IMR-90 (cell line): Measurements from ENCODE around the gene SYNPO2. TPM values are rescaled to one million over a fixed set of nuclear protein-coding genes. Genes with fewer than 3 reads are reported as not detected.
A peak's percentile ranks its signal among the peaks of the same experiment; 100 is the strongest.

Experiments
- ATAC-seq: fragments of 200-7000 bp; cut with Tn5 transposase; 2 replicates; pipeline ENCODE4 v1.9.1; 2020; ENCODE audit warnings: low read depth, mild to moderate bottlenecking, moderate library complexity
- BruUV-seq: library from RNA; stranded (reverse); fragments of 400-500 nt; replicated peaks from 2 replicates; lab custom pipeline; 2021; lab: Mats Ljungman, UMichigan
- CTCF ChIA-PET: fragments of 300-600 bp; formaldehyde crosslinking; extraction: SDS; loops from one replicate; lab custom pipeline; 2021; ENCODE audit warnings: antibody characterized with exemption; lab: Yijun Ruan, JAX
- POLR2A ChIA-PET: fragments of 300-600 bp; sonication (Branson Sonifier 250); formaldehyde crosslinking; loops from one replicate; lab custom pipeline; 2022; ENCODE audit warnings: antibody characterized with exemption; ENCODE audit not compliant: unreplicated experiment; lab: Charles Lee
- DNase-seq: peaks from one replicate; pipeline ENCODE4 v3.0.0; 2013
- H2AFZ ChIP-seq: replicated peaks from 2 replicates; pipeline ENCODE3; 2013; ENCODE audit warnings: low read length, mild to moderate bottlenecking; ENCODE audit not compliant: poor library complexity
- H2AK5ac ChIP-seq: 2 replicates; pipeline ENCODE4 v1.6.1; 2013; ENCODE audit warnings: low read depth, low read length, inconsistent platforms
- H2AK9ac ChIP-seq: replicated peaks from 2 replicates; pipeline ENCODE3; 2013; ENCODE audit warnings: mild to moderate bottlenecking, low read depth, low read length, moderate library complexity; ENCODE audit not compliant: poor library complexity
- H2BK120ac ChIP-seq: 2 replicates; pipeline ENCODE4 v1.6.1; 2013; ENCODE audit warnings: low read depth, low read length, inconsistent platforms
- H2BK15ac ChIP-seq: 3 replicates; pipeline ENCODE4 v1.6.1; 2013; ENCODE audit warnings: low read depth, low read length, inconsistent platforms
- H2BK20ac ChIP-seq: 2 replicates; pipeline ENCODE4 v1.6.1; 2013; ENCODE audit warnings: low read depth, mild to moderate bottlenecking, inconsistent platforms, low read length, moderate library complexity
- H2BK5ac ChIP-seq: 2 replicates; pipeline ENCODE4 v1.6.1; 2013; ENCODE audit warnings: mild to moderate bottlenecking, low read depth, low read length, inconsistent platforms; ENCODE audit not compliant: poor library complexity, severe bottlenecking
- H3K14ac ChIP-seq: replicated peaks from 2 replicates; pipeline ENCODE4 v1.6.1; 2013; ENCODE audit warnings: low read depth, low read length, inconsistent platforms
- H3K18ac ChIP-seq: 2 replicates; pipeline ENCODE4 v1.6.1; 2013; ENCODE audit warnings: low read depth, low read length, control low read depth
- H3K23ac ChIP-seq: 2 replicates; pipeline ENCODE4 v1.6.1; 2013; ENCODE audit warnings: low read depth, low read length, inconsistent platforms
- H3K27ac ChIP-seq: 2 replicates; pipeline ENCODE4 v1.5.1; 2013; ENCODE audit warnings: mild to moderate bottlenecking, control low read depth, low read length; ENCODE audit not compliant: insufficient read depth
- H3K27me3 ChIP-seq: 2 replicates; pipeline ENCODE4 v1.6.1; 2013; ENCODE audit warnings: low read length; ENCODE audit not compliant: control insufficient read depth, insufficient read depth
- H3K36me3 ChIP-seq: 2 replicates; pipeline ENCODE4 v1.6.1; 2013; ENCODE audit warnings: low read length, mixed read lengths; ENCODE audit not compliant: control insufficient read depth, insufficient read depth
- H3K4ac ChIP-seq: 2 replicates; pipeline ENCODE4 v1.6.1; 2013; ENCODE audit warnings: low read depth, low read length, inconsistent platforms
- H3K4me1 ChIP-seq: 2 replicates; pipeline ENCODE4 v1.6.1; 2013; ENCODE audit warnings: low read length, mixed read lengths; ENCODE audit not compliant: control insufficient read depth, insufficient read depth
- H3K4me2 ChIP-seq: 2 replicates; pipeline ENCODE4 v1.6.1; 2013; ENCODE audit warnings: low read depth, mild to moderate bottlenecking, control low read depth, low read length, moderate library complexity
- H3K4me3 ChIP-seq: 2 replicates; pipeline ENCODE4 v1.5.1; 2013; ENCODE audit warnings: low read depth, mild to moderate bottlenecking, control low read depth, low read length, moderate library complexity; ENCODE audit not compliant: insufficient read depth
- H3K56ac ChIP-seq: 2 replicates; pipeline ENCODE4 v1.6.1; 2013; ENCODE audit warnings: low read length, inconsistent platforms; ENCODE audit not compliant: insufficient read depth; ENCODE audit errors: extremely low read depth
- H3K79me1 ChIP-seq, 2 experiments: 2 replicates each; pipeline ENCODE4 v1.6.1; 2013; ENCODE audit warnings: low read length in 2 of 2, inconsistent platforms in 1 of 2, low read depth in 1 of 2
- H3K9ac ChIP-seq: 2 replicates; pipeline ENCODE4 v1.6.1; 2013; ENCODE audit warnings: low read depth, low read length, control low read depth
- H3K9me1 ChIP-seq: 2 replicates; pipeline ENCODE4 v1.6.1; 2013; ENCODE audit warnings: low read length, inconsistent platforms; ENCODE audit not compliant: insufficient read depth
- H3K9me3 ChIP-seq: 2 replicates; pipeline ENCODE4 v1.6.1; 2013; ENCODE audit warnings: low read length; ENCODE audit not compliant: control insufficient read depth, insufficient read depth
- H4K20me1 ChIP-seq: 2 replicates; pipeline ENCODE4 v1.6.1; 2013; ENCODE audit warnings: low read length, inconsistent platforms; ENCODE audit not compliant: insufficient read depth
- H4K5ac ChIP-seq: 2 replicates; pipeline ENCODE4 v1.6.1; 2013; ENCODE audit warnings: mild to moderate bottlenecking, low read depth, low read length, control low read depth
- H4K8ac ChIP-seq, 2 experiments: 2 replicates each; pipeline ENCODE4 v1.6.1; 2013; ENCODE audit warnings: low read depth in 2 of 2, low read length in 2 of 2, control low read depth in 1 of 2, inconsistent platforms in 1 of 2
- H4K91ac ChIP-seq: 2 replicates; pipeline ENCODE4 v1.6.1; 2013; ENCODE audit warnings: low read depth, low read length, inconsistent platforms; ENCODE audit not compliant: insufficient read depth
- BHLHE40 ChIP-seq: fragments of 150-350 bp; IDR thresholded peaks from 2 replicates; pipeline ENCODE4 v1.6.1; 2016; ENCODE audit warnings: mild to moderate bottlenecking, low read depth, low read length
- CEBPB ChIP-seq: IDR thresholded peaks from 2 replicates; pipeline ENCODE4 v1.6.1; 2012; ENCODE audit warnings: low read depth, low read length, improper control_type of control experiment
- CHD1 ChIP-seq: IDR thresholded peaks from 2 replicates; pipeline ENCODE4 v1.6.1; 2012; ENCODE audit warnings: low read depth, low read length, improper control_type of control experiment
- CTCF ChIP-seq: conservative IDR thresholded peaks from 2 replicates; pipeline ENCODE4 v1.5.1; 2012; ENCODE audit warnings: mild to moderate bottlenecking, low read depth, low read length, improper control_type of control experiment
- ELK1 ChIP-seq: fragments of 150-350 bp; IDR thresholded peaks from 2 replicates; pipeline ENCODE4 v1.6.1; 2016; ENCODE audit warnings: low read depth, mild to moderate bottlenecking, low read length, moderate library complexity, borderline replicate concordance
- FOS ChIP-seq: fragments of 150-350 bp; IDR thresholded peaks from 2 replicates; pipeline ENCODE4 v1.6.1; 2016; ENCODE audit warnings: low read depth, low read length
- MAFK ChIP-seq: IDR thresholded peaks from 2 replicates; pipeline ENCODE4 v1.6.1; 2012; ENCODE audit warnings: low read depth, low read length, improper control_type of control experiment
- MAZ ChIP-seq: IDR thresholded peaks from 2 replicates; pipeline ENCODE4 v1.6.1; 2012; ENCODE audit warnings: low read depth, mild to moderate bottlenecking, low read length, improper control_type of control experiment, moderate library complexity, borderline replicate concordance
- MXI1 ChIP-seq: IDR thresholded peaks from 2 replicates; pipeline ENCODE4 v1.6.1; 2012; ENCODE audit warnings: low read depth, mild to moderate bottlenecking, low read length, moderate library complexity, borderline replicate concordance
- NFE2L2 ChIP-seq: fragments of 150-350 bp; IDR thresholded peaks from 2 replicates; pipeline ENCODE4 v1.6.1; 2016; ENCODE audit warnings: low read depth, mild to moderate bottlenecking, low read length
- POLR2A ChIP-seq: IDR thresholded peaks from 2 replicates; pipeline ENCODE4 v1.6.1; 2012; ENCODE audit warnings: mild to moderate bottlenecking, low read depth, low read length
- RAD21 ChIP-seq: IDR thresholded peaks from 2 replicates; pipeline ENCODE4 v1.6.1; 2012; ENCODE audit warnings: low read length, improper control_type of control experiment
- SMC3 ChIP-seq: fragments of 150-350 bp; IDR thresholded peaks from 2 replicates; pipeline ENCODE4 v1.6.1; 2016; ENCODE audit warnings: low read depth, mild to moderate bottlenecking, antibody characterized with exemption, low read length, moderate library complexity
- USF2 ChIP-seq: fragments of 150-350 bp; IDR thresholded peaks from 2 replicates; pipeline ENCODE4 v1.6.1; 2017; ENCODE audit warnings: mild to moderate bottlenecking, antibody characterized with exemption, low read length, low read depth
- WGBS, 2 experiments: methylation state at CpG; one replicate each; pipeline versions ENCODE4 v1.1.5 to v1.1.7; 2013; ENCODE audit warnings: missing lambda C conversion rate in 2 of 2; ENCODE audit not compliant: insufficient read length in 1 of 2; ENCODE audit errors: extremely low coverage in 2 of 2; 5-methylcytosine and 5-hydroxymethylcytosine counted together
- dilution Hi-C: fragments of 300-500 bp; cut with HindIII; formaldehyde crosslinking; loops from one replicate; pipeline ENCODE4 v1.14.3; 2018; ENCODE audit warnings: low sequenced_read_pairs; ENCODE audit not compliant: unreplicated experiment
- in situ Hi-C: fragments of 300-500 bp; cut with MboI; formaldehyde crosslinking; loops from 3 replicates; pipeline ENCODE4 v1.14.3; 2019; ENCODE audit warnings: low sequenced_read_pairs, inconsistent platforms, mixed read lengths
- intact Hi-C: fragments of 100-400 bp; cut with micrococcal nuclease; formaldehyde crosslinking; loops from 2 replicates; pipeline ENCODE4 v1.10.0; 2022
- polyA plus RNA-seq, 3 experiments: library from polyadenylated mRNA; depleted of rRNA; stranded (reverse); fragments of >200 nt; gene quantifications; 2 replicates each; pipeline ENCODE4 v1.2.3, GENCODE V29; 2012; ENCODE audit warnings: low replicate concordance in 1 of 3
- total RNA-seq: library from RNA; depleted of rRNA; stranded (reverse); fragments of >200 nt; gene quantifications from 2 replicates; pipeline ENCODE4 v1.2.3, GENCODE V29; 2012

SYNPO2 gene
- total and polyA plus RNA-seq, 2 of the 4 experiments (the other 2 are of a cell fraction): 0.99 to 1.8 TPM

- Histone ChIP-seq H3K4me3 (no peak overlapping the region), H3K9me3 (no peaks in the 10 kb centered on the region), H2BK20ac (0 out of 2 replicates have a peak overlapping the region, but pooled peaks have one; percentile 47), H3K14ac (no peak overlapping the region), H4K8ac (no peak overlapping the region), H2AK5ac (peak overlapping the region; percentile 75), H3K9ac (no peak overlapping the region), H3K4me2 (no peak overlapping the region), H3K79me1 (no peaks in the 10 kb centered on the region), H3K9me1 (no peaks in the 10 kb centered on the region), H2BK5ac (no peak overlapping the region), H3K27me3 (no peaks in the 10 kb centered on the region), H4K91ac (peak overlapping the region; percentile 1; the same call in 1 of the 2 replicates), H4K20me1 (no peaks in the 10 kb centered on the region), H2BK15ac (peak overlapping the region; percentile 15; the same call in 1 of the 3 replicates), H3K4me1 (peaks cover 3% of the 10 kb centered on the region; the same call in 1 of the 2 replicates), H2AFZ (peak overlapping the region; percentile 33), H3K27ac (no peak overlapping the region), H4K5ac (peak overlapping the region; percentile 40), H2BK120ac (no peak overlapping the region; the same call in 1 of the 2 replicates), H3K18ac (peak overlapping the region; percentile 42), H3K23ac (no peak overlapping the region), H3K56ac (no peak overlapping the region), H3K4ac (no peak overlapping the region), H3K36me3 (no peaks in the 10 kb centered on the region), H2AK9ac (no peak overlapping the region)
- intact Hi-C loops (no loop called here), in situ Hi-C loops (no loop called here), dilution Hi-C loops (no loop called here)
- CTCF ChIA-PET: no interaction called here
- 40% methylated on average over 1 of the region's 7 CpGs; no CpG with 5 or more reads in 1 of the 2 experiments for WGBS, 2 experiments
- no peak for ATAC-seq
- no peak for DNase-seq
- TF ChIP-seq MAFK (no peak), CHD1 (no peak), MXI1 (no peak), POLR2A (no peak), NFE2L2 (no peak), SMC3 (no peak), BHLHE40 (no peak), CEBPB (no peak), FOS (no peak), USF2 (no peak), MAZ (no peak), ELK1 (no peak), CTCF (no peak), RAD21 (no peak)
- BruUV-seq: no TSS peak
- POLR2A ChIA-PET: interaction anchor here (0.5 to 0.6 kb wide), 2 partner anchors 92 to 287 kb away, joined by 3 to 5 read pairs; no protein-coding TSS in a partner anchor
Observed at GRCh38 chr4:119010909-119011606, 122.4 kb downstream of the SYNPO2 start.
